K562 (cell line): ENCODE measurements around the gene ARID5B. TPM values are rescaled to one million over a fixed set of nuclear protein-coding genes. Genes with fewer than 3 reads are reported as not detected.

ENCODE experiments used
- ATAC-seq: fragments of 200-7000 bp; cut with Tn5 transposase; 3 replicates; pipeline ENCODE4 v1.9.1; 2020; ENCODE audit warnings: moderate library complexity
- BruUV-seq: library from RNA; stranded (reverse); fragments of 400-500 nt; replicated peaks from 2 replicates; lab custom pipeline; 2021; lab: Mats Ljungman, UMichigan
- CTCF ChIA-PET: fragments of 300-600 bp; formaldehyde crosslinking; extraction: SDS; loops from one replicate; lab custom pipeline; 2021; ENCODE audit warnings: low intra/inter-chr PET ratio; lab: Yijun Ruan, JAX
- POLR2A ChIA-PET: fragments of 300-600, 350-650 bp; sonication (Branson Sonifier 250); formaldehyde crosslinking; extraction: SDS; loops from one replicate; lab custom pipeline; 2021; ENCODE audit warnings: antibody characterized with exemption, inconsistent platforms; lab: Yijun Ruan, JAX
- DNase-seq, 4 experiments: peaks; one replicate each; pipeline versions ENCODE4 v3.0.0 to v3.0.0-alpha.2; 2011 to 2018; ENCODE audit warnings: low spot score in 3 of 4, mixed read lengths in 3 of 4; ENCODE audit errors: extremely low read depth in 1 of 4
- FAIRE-seq: peaks from 2 replicates; lab custom pipeline; 2011; peaks lifted over from hg19 to GRCh38; lab: Jason Lieb, UNC
- H2AFZ ChIP-seq: 2 replicates; pipeline ENCODE4 v1.6.0; 2011; ENCODE audit warnings: low read depth, low read length, control low read depth, inconsistent platforms
- H3K27ac ChIP-seq: fragments of 200-600 bp; 3 replicates; pipeline ENCODE4 v1.8.0; 2011; ENCODE audit warnings: low read depth, mild to moderate bottlenecking, control low read depth, inconsistent platforms, low read length, moderate library complexity, mixed read lengths; ENCODE audit errors: extremely low read depth
- H3K27me3 ChIP-seq, 2 experiments: fragments of 300-600 bp in 1 of 2; 2 replicates in 1 of 2; 3 replicates in 1 of 2; pipeline versions ENCODE4 v1.6.0 to v1.8.0; 2011; ENCODE audit warnings: inconsistent platforms in 2 of 2, low read length in 2 of 2, mild to moderate bottlenecking in 1 of 2, mixed read lengths in 1 of 2, moderate library complexity in 1 of 2; ENCODE audit not compliant: control insufficient read depth in 2 of 2, insufficient read depth in 2 of 2
- H3K36me3 ChIP-seq: fragments of 300-600 bp; 3 replicates; pipeline ENCODE4 v1.8.0; 2011; ENCODE audit warnings: mild to moderate bottlenecking, low read length, inconsistent platforms; ENCODE audit not compliant: control insufficient read depth, insufficient read depth
- H3K4me1 ChIP-seq, 2 experiments: fragments of 200-600 bp in 1 of 2; replicated peaks in 1 of 2; 2 replicates in 1 of 2; 3 replicates in 1 of 2; pipeline versions ENCODE4 v1.5.1 to v1.8.0; 2011; ENCODE audit warnings: inconsistent platforms in 2 of 2, low read length in 2 of 2, mild to moderate bottlenecking in 1 of 2, mixed read lengths in 1 of 2, moderate library complexity in 1 of 2; ENCODE audit not compliant: control insufficient read depth in 2 of 2, insufficient read depth in 2 of 2
- H3K4me2 ChIP-seq: 2 replicates; pipeline ENCODE4 v1.6.1; 2011; ENCODE audit warnings: low read length, control low read depth, inconsistent platforms, mixed read lengths; ENCODE audit not compliant: insufficient read depth
- H3K4me3 ChIP-seq: fragments of 200-600 bp; sonication (generic), shearing (Covaris generic); 2 replicates; pipeline ENCODE4 v1.5.1; 2016; ENCODE audit warnings: control low read depth, inconsistent platforms
- H3K79me2 ChIP-seq: fragments of 200-600 bp; 3 replicates; pipeline ENCODE4 v1.8.0; 2011; ENCODE audit warnings: low read length, inconsistent platforms; ENCODE audit not compliant: control insufficient read depth, insufficient read depth
- H3K9ac ChIP-seq, 2 experiments: 2 replicates each; pipeline versions ENCODE4 v1.6.0 to v1.6.1; 2011; ENCODE audit warnings: low read depth in 2 of 2, low read length in 2 of 2, control low read depth in 1 of 2, inconsistent platforms in 1 of 2, mild to moderate bottlenecking in 1 of 2, mixed read lengths in 1 of 2; ENCODE audit not compliant: insufficient read depth in 1 of 2
- H3K9me1 ChIP-seq: one replicate; pipeline ENCODE4 v1.6.0; 2011; ENCODE audit warnings: inconsistent platforms, mild to moderate bottlenecking, low read length, moderate library complexity; ENCODE audit not compliant: control insufficient read depth, insufficient read depth
- H3K9me3 ChIP-seq: replicated peaks from 2 replicates; pipeline ENCODE4 v1.5.1; 2011; ENCODE audit warnings: low read depth, low read length, inconsistent platforms; ENCODE audit not compliant: control insufficient read depth, insufficient read depth
- H4K20me1 ChIP-seq: replicated peaks from 2 replicates; pipeline ENCODE4 v1.6.1; 2011; ENCODE audit warnings: low read length, inconsistent platforms, mixed read lengths; ENCODE audit not compliant: control insufficient read depth, insufficient read depth
- CBX1 ChIP-seq: sonication (generic); IDR thresholded peaks from 2 replicates; pipeline ENCODE4 v1.6.1; 2016; ENCODE audit warnings: antibody characterized with exemption, low read depth, mild to moderate bottlenecking
- DACH1 ChIP-seq: fragments of 450-650 bp; IDR thresholded peaks from 2 replicates; pipeline ENCODE4 v1.6.1; 2018; ENCODE audit not compliant: partially characterized antibody
- SAP30 ChIP-seq: fragments of 200-600 bp; sonication (generic); IDR thresholded peaks from 2 replicates; pipeline ENCODE4 v1.6.1; 2012; ENCODE audit warnings: borderline replicate concordance, low read depth, mild to moderate bottlenecking, moderate library complexity, low read length, control low read depth, inconsistent platforms; ENCODE audit not compliant: insufficient read depth, poor library complexity, severe bottlenecking
- SMAD4 ChIP-seq: fragments of 250-450 bp; sonication (Bioruptor Pico); conservative IDR thresholded peaks from 2 replicates; pipeline ENCODE4 v1.8.0; 2021; ENCODE audit warnings: inconsistent platforms, mild to moderate bottlenecking, moderate library complexity
- TFAP4 ChIP-seq: sonication (generic); formaldehyde crosslinking; IDR thresholded peaks from 2 replicates; pipeline ENCODE4 v1.8.0; 2022; ENCODE audit warnings: missing genetic modification reagents, mild to moderate bottlenecking, moderate library complexity, borderline replicate concordance
- ZFP36 ChIP-seq: fragments of 150-350 bp; IDR thresholded peaks from 2 replicates; pipeline ENCODE4 v1.6.1; 2018; ENCODE audit warnings: low read length, low read depth; ENCODE audit not compliant: partially characterized antibody
- ZKSCAN8 ChIP-seq: fragments of 200-800 bp; sonication (Bioruptor generic); IDR thresholded peaks from 2 replicates; pipeline ENCODE4 v1.6.1; 2016; ENCODE audit warnings: missing genetic modification characterization, missing compliant biosample characterization
- ZNF695 ChIP-seq: fragments of 450-650 bp; formaldehyde crosslinking; IDR thresholded peaks from 2 replicates; pipeline ENCODE4 v1.4.0; 2020; ENCODE audit warnings: mild to moderate bottlenecking, moderate library complexity
- WGBS: fragments of 100-300 bp; shearing (Covaris generic); methylation state at CpG from one replicate; pipeline ENCODE4 v1.1.6; 2016; ENCODE audit warnings: low coverage, mixed read lengths; ENCODE audit not compliant: insufficient coverage; ENCODE audit errors: missing lambda C conversion rate; 5-methylcytosine and 5-hydroxymethylcytosine counted together
- in situ Hi-C: fragments of 300-500 bp; cut with MboI; formaldehyde crosslinking; loops from 4 replicates; pipeline ENCODE4 v1.15.0; 2018; ENCODE audit warnings: inconsistent platforms, mixed read lengths
- intact Hi-C: fragments of 100-400 bp; cut with micrococcal nuclease; formaldehyde crosslinking; loops from 2 replicates; pipeline ENCODE4 v1.14.2; 2022
- polyA plus RNA-seq, 8 experiments: library from polyadenylated mRNA; depleted of rRNA in 4 of 8; stranded (reverse) in 5 of 8; unstranded in 3 of 8; fragments of >200 nt; fragmentation: Nextera tagmentation in 2 of 8; fragmentation: Illumina TruSeq in 1 of 8; extraction: Ambion mirVana in 2 of 8; extraction: Trizol in 1 of 8; gene quantifications; 2 replicates each; pipeline versions ENCODE4 v1.2.1 to v1.2.3, GENCODE V29; 2011 to 2014; ENCODE audit warnings: inconsistent platforms in 1 of 8, missing spikeins in 1 of 8
- total RNA-seq, 7 experiments: library from RNA; depleted of rRNA in 6 of 7; stranded (reverse); fragments of >200 nt in 6 of 7; fragmentation: Illumina TruSeq in 2 of 7; extraction: Trizol in 2 of 7; gene quantifications; 2 replicates each; pipeline versions ENCODE4 v1.2.1 to v1.2.3, GENCODE V29; 2011 to 2021; ENCODE audit warnings: low replicate concordance in 1 of 7

Gene ARID5B
- total and polyA plus RNA-seq, 9 of the 15 experiments (the other 6 are each of a cell fraction or from before 2014, with no cell fraction given): 0.48 to 1.6 (median 0.80) TPM

- 1% methylated on average over 14 of the region's 14 CpGs for WGBS
- intact Hi-C loops (loop anchor here (2.0 to 5.0 kb wide), 4 partner anchors 65 to 170 kb away; no protein-coding TSS in a partner anchor), in situ Hi-C loops (no loop called here)
- Histone ChIP-seq H3K4me3 (peak overlapping the region; percentile 51), H3K4me2 (peak overlapping the region; percentile 98), H4K20me1 (no peaks in the 10 kb centered on the region), H3K4me1 (peaks cover 12 to 24% of the 10 kb centered on the region in 2 experiments), H3K9me1 (no peaks in the 10 kb centered on the region), H3K36me3 (no peaks in the 10 kb centered on the region), H3K27me3 (no peaks in the 10 kb centered on the region), H2AFZ (peak overlapping the region; percentile 87), H3K9me3 (no peaks in the 10 kb centered on the region), H3K27ac (peak overlapping the region; percentile 15; the same call in 2 of the 3 replicates), H3K79me2 (no peaks in the 10 kb centered on the region), H3K9ac (peak overlapping the region; percentile 53 to 66; a peak in 2 of 4 replicates)
- FAIRE-seq: no peak
- ChIA-PET POLR2A (interaction anchor here (0.6 to 0.9 kb wide), 5 partner anchors 15 to 413 kb away, joined by 3 to 5 read pairs (median 3); no protein-coding TSS in a partner anchor), CTCF (no interaction called here)
- peak; percentile 2 for TF ChIP-seq ZFP36
- TF ChIP-seq DACH1: peak; percentile 34
- TF ChIP-seq SAP30: peak; percentile 59
- TF ChIP-seq SMAD4 (CRISPR knock-in tag): no peak
- no peak for TF ChIP-seq CBX1
- no peak for TF ChIP-seq ZNF695
- peak; percentile 67 for TF ChIP-seq TFAP4
- TF ChIP-seq ZKSCAN8 (CRISPR knock-in tag): 0 out of 2 replicates have a peak, but pooled peaks have one; percentile 8
- TSS peak; percentile 45 for BruUV-seq
- peak in 2 of 4 experiments; percentile 41 to 42 for DNase-seq
- peak; percentile 3 for ATAC-seq
Observed at GRCh38 chr10:61901829-61902444, 438 bp downstream of the ARID5B start.
